ENCODE data around the gene PIGB. TPM values are rescaled to one million over a fixed set of nuclear protein-coding genes. Genes with fewer than 3 reads are reported as not detected.

Gene PIGB
- total RNA-seq, 1 donor from 2014 or later: 10.9 TPM

- Histone ChIP-seq H3K27me3 (ENCODE audit: control insufficient read depth, insufficient read depth, low read length) (no peaks in the 10 kb centered on the region), H3K4me3 (ENCODE audit: low read depth, low read length) (no peak overlapping the region), H3K36me3 (ENCODE audit: control insufficient read depth, insufficient read depth, low read length) (no peaks in the 10 kb centered on the region)
- no peak for TF ChIP-seq CTCF (IDR thresholded peaks at IDR 0.05; ENCODE audit: insufficient read depth, low read length, poor library complexity, severe bottlenecking)
- DNase-seq (ENCODE audit: low read depth): no peak
Observed at GRCh38 chr15:55343168-55343567, 24.1 kb downstream of the PIGB start.

- H3K4me3 ChIP-seq (ENCODE audit: low read depth, low read length): no peak overlapping the region
- DNase-seq (ENCODE audit: low read depth): no peak
- TF ChIP-seq CTCF (IDR thresholded peaks at IDR 0.05; ENCODE audit: insufficient read depth, low read length, poor library complexity, severe bottlenecking): no peak
- no peaks in the 10 kb centered on the region for H3K27me3 ChIP-seq (ENCODE audit: control insufficient read depth, insufficient read depth, low read length)
- H3K36me3 ChIP-seq (ENCODE audit: control insufficient read depth, insufficient read depth, low read length): no peaks in the 10 kb centered on the region
Observed at GRCh38 chr15:55344206-55344605, 25.2 kb downstream of the PIGB start.

- Histone ChIP-seq H3K36me3 (ENCODE audit: control insufficient read depth, insufficient read depth, low read length) (no peaks in the 10 kb centered on the region), H3K27me3 (ENCODE audit: control insufficient read depth, insufficient read depth, low read length) (no peaks in the 10 kb centered on the region), H3K4me3 (ENCODE audit: low read depth, low read length) (no peak overlapping the region)
- no peak for TF ChIP-seq CTCF (IDR thresholded peaks at IDR 0.05; ENCODE audit: insufficient read depth, low read length, poor library complexity, severe bottlenecking)
- no peak for DNase-seq (ENCODE audit: low read depth)
Observed at GRCh38 chr15:55348281-55348778, 29.3 kb downstream of the PIGB start.

GRCh38 chr15:55349282-55349681, 30.3 kb downstream of the PIGB start:
- no peak for DNase-seq (ENCODE audit: low read depth)
- no peak for TF ChIP-seq CTCF (IDR thresholded peaks at IDR 0.05; ENCODE audit: insufficient read depth, low read length, poor library complexity, severe bottlenecking)
- Histone ChIP-seq H3K36me3 (ENCODE audit: control insufficient read depth, insufficient read depth, low read length) (no peaks in the 10 kb centered on the region), H3K4me3 (ENCODE audit: low read depth, low read length) (no peak overlapping the region), H3K27me3 (ENCODE audit: control insufficient read depth, insufficient read depth, low read length) (no peaks in the 10 kb centered on the region)

GRCh38 chr15:55353025-55353424, 34.0 kb downstream of the PIGB start:
- TF ChIP-seq CTCF (IDR thresholded peaks at IDR 0.05; ENCODE audit: insufficient read depth, low read length, poor library complexity, severe bottlenecking): no peak
- no peak for DNase-seq (ENCODE audit: low read depth)
- Histone ChIP-seq H3K36me3 (ENCODE audit: control insufficient read depth, insufficient read depth, low read length) (no peaks in the 10 kb centered on the region), H3K27me3 (ENCODE audit: control insufficient read depth, insufficient read depth, low read length) (no peaks in the 10 kb centered on the region), H3K4me3 (ENCODE audit: low read depth, low read length) (no peak overlapping the region)

GRCh38 chr15:55356985-55357585, 38.1 kb downstream of the PIGB start:
- no peak for DNase-seq (ENCODE audit: low read depth)
- Histone ChIP-seq H3K36me3 (ENCODE audit: control insufficient read depth, insufficient read depth, low read length) (no peaks in the 10 kb centered on the region), H3K4me3 (ENCODE audit: low read depth, low read length) (no peak overlapping the region), H3K27me3 (ENCODE audit: control insufficient read depth, insufficient read depth, low read length) (no peaks in the 10 kb centered on the region)
- TF ChIP-seq CTCF (IDR thresholded peaks at IDR 0.05; ENCODE audit: insufficient read depth, low read length, poor library complexity, severe bottlenecking): no peak
